Esophagus muscularis mucosa (tissue), 4 donors: ENCODE measurements around the gene MRPL39.

ENCODE experiments used
- EP300 ChIP-seq: sonication (generic); formaldehyde crosslinking; IDR thresholded peaks from one replicate; pipeline ENCODE4 v1.6.1; 2017; ENCODE audit warnings: antibody characterized with exemption
- POLR2A ChIP-seq: fragments of 450-650 bp; IDR thresholded peaks from one replicate; pipeline ENCODE4 v1.6.1; 2017; ENCODE audit warnings: antibody characterized with exemption, moderate library complexity, mild to moderate bottlenecking, low read depth
- POLR2AphosphoS5 ChIP-seq, 2 donors: sonication (generic); formaldehyde crosslinking; IDR thresholded peaks; one replicate each; pipeline ENCODE4 v1.6.1; 2017; ENCODE audit warnings: antibody characterized with exemption in 2 of 2
- TF ChIP-seq, protein P1 (sequence below), 3 experiments: fragments of 200-600 bp in 2 of 3; fragments of 450-650 bp in 1 of 3; sonication (generic) in 2 of 3; IDR thresholded peaks; one replicate each; pipeline ENCODE4 v1.5.1; 2017 to 2019; ENCODE audit warnings: antibody characterized with exemption in 3 of 3, mild to moderate bottlenecking in 2 of 3, moderate library complexity in 1 of 3

DNA sequence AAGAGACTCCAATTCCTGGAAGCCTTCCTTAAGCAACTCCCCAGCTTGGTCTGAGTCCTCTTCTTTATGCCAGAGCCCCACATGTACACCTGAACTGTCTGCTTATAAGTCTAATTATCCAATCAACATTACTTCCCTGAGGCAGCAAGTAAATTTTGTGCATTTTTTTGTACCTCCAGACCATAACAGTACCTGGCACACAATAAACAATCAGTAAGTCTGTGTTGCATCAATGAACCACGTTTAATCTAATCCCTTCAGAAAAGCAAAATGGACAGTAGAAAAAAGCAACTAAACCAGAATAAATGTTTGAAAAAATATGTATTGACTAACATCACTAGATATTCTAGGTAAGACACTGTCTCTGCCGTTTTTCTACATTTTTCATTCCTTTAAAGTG lies 20.5 kb downstream of the MRPL39 start:
- TF ChIP-seq, protein P1, sequence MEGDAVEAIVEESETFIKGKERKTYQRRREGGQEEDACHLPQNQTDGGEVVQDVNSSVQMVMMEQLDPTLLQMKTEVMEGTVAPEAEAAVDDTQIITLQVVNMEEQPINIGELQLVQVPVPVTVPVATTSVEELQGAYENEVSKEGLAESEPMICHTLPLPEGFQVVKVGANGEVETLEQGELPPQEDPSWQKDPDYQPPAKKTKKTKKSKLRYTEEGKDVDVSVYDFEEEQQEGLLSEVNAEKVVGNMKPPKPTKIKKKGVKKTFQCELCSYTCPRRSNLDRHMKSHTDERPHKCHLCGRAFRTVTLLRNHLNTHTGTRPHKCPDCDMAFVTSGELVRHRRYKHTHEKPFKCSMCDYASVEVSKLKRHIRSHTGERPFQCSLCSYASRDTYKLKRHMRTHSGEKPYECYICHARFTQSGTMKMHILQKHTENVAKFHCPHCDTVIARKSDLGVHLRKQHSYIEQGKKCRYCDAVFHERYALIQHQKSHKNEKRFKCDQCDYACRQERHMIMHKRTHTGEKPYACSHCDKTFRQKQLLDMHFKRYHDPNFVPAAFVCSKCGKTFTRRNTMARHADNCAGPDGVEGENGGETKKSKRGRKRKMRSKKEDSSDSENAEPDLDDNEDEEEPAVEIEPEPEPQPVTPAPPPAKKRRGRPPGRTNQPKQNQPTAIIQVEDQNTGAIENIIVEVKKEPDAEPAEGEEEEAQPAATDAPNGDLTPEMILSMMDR (IDR thresholded peaks at IDR 0.05), result no peak
- TF ChIP-seq POLR2AphosphoS5 (IDR thresholded peaks at IDR 0.05), result no peak
- no peak for TF ChIP-seq POLR2A
- no peak for TF ChIP-seq EP300
